ENCODE data around the gene CYP2R1.

CYP2R1 gene

GRCh38 chr11:14892036-14892556 is at the start of gene CYP2R1:
TSS of gene CYP2R1 (minus strand) at chr11:14892231. CDS start at chr11:14892205, 26 bp downstream.
- FAIRE-seq, result peak; percentile 81

GRCh38 chr11:14938936-14939335 is 46.9 kb upstream of the CYP2R1 start:
- FAIRE-seq, result no peak
- DNase-seq (ENCODE audit: low spot score), result no peak

More at GRCh38 chr11:14892036-14892556, at the start of gene CYP2R1:
- DNase-seq (ENCODE audit: low spot score), result peak; percentile 91

- FAIRE-seq (no peak), DNase-seq (ENCODE audit: low spot score) (no peak)
These were observed 42.8 kb upstream of the CYP2R1 start for GRCh38 chr11:14934641-14935351.

- DNase-seq (ENCODE audit: low spot score) (no peak), FAIRE-seq (no peak)
These were observed 40.4 kb upstream of the CYP2R1 start for GRCh38 chr11:14932447-14932846.

- no peak for DNase-seq (ENCODE audit: low spot score)
- FAIRE-seq, result no peak
These were observed 38.3 kb upstream of the CYP2R1 start for GRCh38 chr11:14930369-14930768.

GRCh38 chr11:14927146-14927545 is 35.1 kb upstream of the CYP2R1 start:
- no peak for DNase-seq (ENCODE audit: low spot score)
- FAIRE-seq, result no peak

- FAIRE-seq (no peak), DNase-seq (ENCODE audit: low spot score) (no peak)
These were observed 32.3 kb upstream of the CYP2R1 start for GRCh38 chr11:14924318-14924717.

- FAIRE-seq (no peak), DNase-seq (ENCODE audit: low spot score) (no peak)
These were observed 24.4 kb upstream of the CYP2R1 start for GRCh38 chr11:14916403-14916802.

- FAIRE-seq (no peak), DNase-seq (ENCODE audit: low spot score) (no peak)
These were observed 22.5 kb upstream of the CYP2R1 start for GRCh38 chr11:14914536-14914935.

- FAIRE-seq (no peak), DNase-seq (ENCODE audit: low spot score) (peak; percentile 21)
These were observed 16.3 kb upstream of the CYP2R1 start for GRCh38 chr11:14908214-14908880.

- DNase-seq (ENCODE audit: low spot score) (no peak), FAIRE-seq (no peak)
These were observed 15.6 kb upstream of the CYP2R1 start for GRCh38 chr11:14907411-14908213.

GRCh38 chr11:14906993-14907392 is 15.0 kb upstream of the CYP2R1 start:
- DNase-seq (ENCODE audit: low spot score) (no peak), FAIRE-seq (no peak)

GRCh38 chr11:14906578-14906977 is 14.5 kb upstream of the CYP2R1 start:
- no peak for DNase-seq (ENCODE audit: low spot score)
- FAIRE-seq, result no peak

GRCh38 chr11:14905104-14906033 is 13.3 kb upstream of the CYP2R1 start:
- FAIRE-seq, result no peak
- DNase-seq (ENCODE audit: low spot score), result no peak

GRCh38 chr11:14904745-14905103 is 12.7 kb upstream of the CYP2R1 start:
- DNase-seq (ENCODE audit: low spot score), result peak; percentile 49
- no peak for FAIRE-seq

GRCh38 chr11:14902650-14903350 is 10.8 kb upstream of the CYP2R1 start:
- peak; percentile 26 for DNase-seq (ENCODE audit: low spot score)
- FAIRE-seq, result peak; percentile 12

- DNase-seq (ENCODE audit: low spot score) (no peak), FAIRE-seq (no peak)
These were observed 6.9 kb upstream of the CYP2R1 start for GRCh38 chr11:14898906-14899305.

- FAIRE-seq, result no peak
- DNase-seq (ENCODE audit: low spot score), result no peak
These were observed 6.3 kb upstream of the CYP2R1 start for GRCh38 chr11:14898355-14898754.

GRCh38 chr11:14894657-14895598 is 2.9 kb upstream of the CYP2R1 start:
- DNase-seq (ENCODE audit: low spot score), result no peak
- no peak for FAIRE-seq

Data from RCC 7860 (cell line).